Stimulated activated CD4-positive, alpha-beta T cell treated with anti-CD3 and anti-CD28 coated beads, TNF-alpha, amount 100 ng/mL, for 24 hours (primary cell): ENCODE data around the gene CEBPA.
"Not testable (repeated sequence)": the region's sequence is repeated elsewhere in the genome, so short reads cannot be mapped to it uniquely, and the experiment has no call there.

Experiments used
- DNase-seq, 3 experiments: peaks; one replicate each; pipeline ENCODE4 v3.0.0-alpha.2; 2020; ENCODE audit warnings: low read depth in 3 of 3

Gene CEBPA

DNA sequence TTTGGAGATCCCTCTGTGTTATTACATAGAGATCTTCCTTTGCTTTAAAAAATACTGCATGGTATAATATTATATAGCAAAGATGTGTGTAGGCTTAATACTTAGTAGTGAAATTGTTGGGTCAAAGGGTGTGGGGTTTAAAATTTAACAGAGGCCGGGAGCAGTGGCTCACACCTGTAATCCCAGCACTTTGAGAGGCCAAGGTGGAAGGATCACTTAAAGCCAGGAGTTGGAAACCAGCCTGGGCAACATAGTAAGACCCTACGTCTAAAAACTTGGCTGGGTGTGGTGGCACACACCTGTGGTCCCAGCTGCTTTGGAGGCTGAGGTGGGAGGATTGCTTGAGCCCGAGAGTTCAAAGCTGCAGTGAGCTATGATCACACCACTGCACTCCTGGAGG, 22.3 kb upstream of the CEBPA start:
- no peak for DNase-seq

DNA sequence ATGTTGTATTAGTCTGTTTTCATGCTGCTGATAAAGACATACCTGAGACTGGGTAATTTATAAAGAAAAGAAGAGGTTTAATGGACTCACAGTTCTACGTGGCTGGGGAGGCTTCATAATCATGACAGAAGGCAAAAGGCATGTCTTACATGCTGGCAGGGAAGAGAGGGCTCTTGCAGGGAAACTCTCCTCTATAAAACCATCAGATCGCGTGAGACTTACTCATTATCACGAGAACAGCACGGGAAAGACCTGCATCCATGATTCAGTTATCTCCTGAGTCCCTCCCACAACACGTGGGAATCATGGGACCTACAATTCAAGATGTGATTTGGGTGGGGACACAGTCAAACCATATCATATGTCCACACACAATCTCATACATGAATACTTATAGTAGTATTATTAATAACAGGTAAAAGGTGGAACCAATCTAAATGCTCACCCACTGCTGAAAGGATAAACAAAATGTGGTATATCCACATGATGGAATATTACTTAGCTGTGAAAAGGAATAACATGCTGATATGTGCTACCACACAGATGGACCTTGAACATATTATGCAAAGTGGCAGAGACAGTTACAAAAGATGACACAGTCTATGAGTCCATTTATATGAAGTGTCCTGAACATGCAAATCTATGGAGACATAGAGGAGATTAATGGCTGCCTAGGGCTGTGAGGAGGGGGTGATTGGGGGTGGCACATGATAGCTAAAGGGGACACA, 20.9 kb upstream of the CEBPA start:
- no peak for DNase-seq

DNA sequence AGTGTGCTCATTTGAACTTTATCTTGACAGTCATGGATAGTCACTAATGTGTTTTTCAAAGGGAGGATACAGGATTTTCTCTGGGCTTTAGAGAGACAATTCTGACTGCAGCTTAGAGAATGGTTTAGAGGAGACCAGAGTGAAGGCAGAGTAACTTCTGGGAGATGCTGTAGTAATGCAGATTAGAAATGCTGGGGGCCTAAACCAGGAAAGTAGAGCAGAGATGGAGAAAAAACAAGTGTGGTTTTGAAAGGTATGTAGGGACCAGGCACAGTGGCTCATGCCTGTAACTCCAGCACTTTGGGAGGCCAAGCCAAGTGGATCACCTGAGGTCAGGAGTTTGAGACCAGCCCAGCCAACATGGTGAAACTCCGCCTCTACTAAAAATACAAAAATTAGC, 18.3 kb upstream of the CEBPA start:
- DNase-seq, result no peak

DNA sequence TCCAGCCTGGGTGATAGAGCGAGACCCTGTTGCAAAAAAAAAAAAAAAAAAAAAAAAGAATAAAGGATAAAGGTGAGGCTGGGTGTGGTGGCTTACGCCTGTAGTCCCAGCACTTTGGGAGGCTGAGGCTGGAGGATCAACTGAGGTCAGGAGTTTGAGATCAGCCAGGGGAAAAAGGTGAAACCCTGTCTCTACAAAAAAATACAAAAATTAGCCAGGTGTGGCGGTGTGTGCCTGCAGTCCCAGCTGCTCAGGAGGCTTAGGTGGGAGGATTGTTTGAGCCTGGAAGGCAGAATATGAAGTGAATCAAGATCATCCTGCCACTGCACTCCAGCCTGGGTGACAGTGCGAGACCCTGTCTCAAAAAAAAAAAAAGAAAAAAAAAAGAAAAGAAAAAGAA, 15.7 kb upstream of the CEBPA start:
- not testable (repeated sequence) for DNase-seq

DNA sequence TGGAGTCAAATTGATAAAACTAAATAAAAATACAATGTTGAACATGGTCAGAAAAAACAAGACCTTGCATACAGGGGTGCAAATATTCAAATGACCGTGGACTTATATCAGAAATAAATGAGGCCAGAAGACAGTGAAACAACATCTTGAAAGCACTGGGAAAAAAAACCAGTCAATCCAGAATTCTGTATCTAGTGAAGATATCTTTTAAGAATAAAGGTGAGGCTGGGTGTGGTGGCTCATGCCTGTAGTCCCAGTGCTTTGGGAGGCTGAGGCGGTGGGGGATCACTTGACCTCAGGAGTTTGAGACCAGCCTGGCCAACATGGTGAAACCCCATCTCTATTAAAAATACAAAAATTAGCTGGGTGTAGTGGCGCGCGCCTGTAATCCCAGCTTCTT, 15.2 kb upstream of the CEBPA start:
- no peak for DNase-seq

DNA sequence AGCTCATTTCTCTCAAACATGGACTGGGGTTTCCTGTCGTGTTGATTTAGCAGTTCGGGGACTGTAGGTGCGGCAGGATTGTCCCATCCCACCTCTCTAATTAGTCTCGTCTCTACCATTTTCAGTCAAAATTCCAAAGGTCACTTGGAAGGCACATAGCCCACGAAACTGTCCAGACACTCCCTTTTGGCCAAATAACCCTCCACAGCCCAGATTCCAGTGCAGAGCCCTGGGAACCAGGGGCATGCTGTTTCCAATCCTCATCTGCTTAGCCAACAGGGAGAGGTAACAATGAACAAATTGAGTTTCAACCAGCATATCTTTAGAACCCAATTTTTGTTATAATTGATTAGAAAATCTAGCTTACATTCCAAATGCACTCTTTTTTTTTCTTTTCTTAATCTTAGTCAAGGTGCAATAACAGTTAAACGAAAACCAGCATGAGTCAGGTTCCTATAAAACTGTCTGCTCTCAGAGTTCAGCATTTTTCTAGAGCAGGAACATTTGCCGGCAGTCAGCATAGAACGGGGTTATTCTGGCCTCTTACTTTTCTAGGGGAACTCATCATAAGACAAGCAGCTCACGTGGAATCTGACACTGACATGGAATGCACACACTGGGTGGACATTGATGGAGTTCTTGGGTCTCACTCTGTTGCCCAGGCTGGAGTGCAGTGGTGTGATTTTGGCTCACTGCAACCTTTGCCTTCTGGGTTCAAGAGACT, 14.4 kb upstream of the CEBPA start:
- DNase-seq, result no peak

DNA sequence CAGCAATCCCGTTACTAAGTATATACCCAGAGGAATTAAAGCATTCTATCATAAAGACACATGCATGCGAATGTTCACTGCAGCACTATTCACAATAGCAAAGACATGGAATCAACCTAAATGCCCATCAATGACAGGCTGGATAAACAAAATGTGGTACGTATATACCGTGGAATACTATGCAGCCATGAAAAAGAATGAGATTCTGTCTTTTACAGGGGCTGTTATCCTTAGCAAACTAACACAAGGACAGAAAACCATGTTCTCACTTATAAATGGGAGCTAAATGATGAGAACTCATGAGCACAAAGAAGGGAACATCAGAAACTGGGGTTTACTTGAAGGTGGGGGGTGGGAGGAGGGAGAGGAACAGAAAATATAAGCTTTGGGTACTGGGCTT, 10.5 kb upstream of the CEBPA start:
- not testable (repeated sequence) for DNase-seq

DNA sequence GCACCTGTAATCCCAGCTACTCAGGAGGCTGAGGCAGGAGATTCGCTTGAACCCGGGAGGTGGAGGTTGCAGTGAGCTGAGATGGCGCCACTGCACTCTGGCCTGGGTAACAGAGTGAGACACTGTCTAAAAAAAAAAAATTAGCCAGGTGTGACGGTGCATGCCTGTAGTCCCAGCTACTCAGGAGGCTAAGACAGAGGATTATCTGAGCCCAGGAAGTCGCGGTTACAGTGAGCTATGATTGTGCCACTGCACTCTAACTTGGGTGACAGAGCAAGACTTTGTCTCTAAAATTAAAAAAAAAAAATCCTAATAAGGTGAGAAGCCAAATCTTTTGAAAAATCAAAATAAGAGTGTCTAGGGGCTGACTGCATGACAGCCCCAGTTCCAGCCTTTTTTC, 9.7 kb upstream of the CEBPA start:
- DNase-seq, result no peak

DNA sequence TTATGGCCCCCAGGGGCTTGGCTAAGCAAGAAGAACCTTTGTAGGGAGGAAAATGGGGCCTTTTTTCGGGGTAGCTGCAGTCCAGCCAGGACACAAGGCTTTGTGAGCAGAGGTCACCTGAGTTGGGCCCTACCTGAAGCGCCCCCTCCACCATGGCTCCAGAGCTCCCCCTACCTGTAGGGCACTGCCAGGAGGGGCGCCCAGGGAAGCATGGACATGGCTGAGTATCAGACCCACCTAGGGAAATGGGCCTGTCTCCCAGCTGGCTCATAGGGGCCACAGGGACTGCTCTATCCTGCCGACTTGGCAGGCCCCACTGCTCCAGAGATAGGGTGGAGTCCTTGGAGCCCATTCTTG, 9.0 kb upstream of the CEBPA start:
- DNase-seq, result no peak

DNA sequence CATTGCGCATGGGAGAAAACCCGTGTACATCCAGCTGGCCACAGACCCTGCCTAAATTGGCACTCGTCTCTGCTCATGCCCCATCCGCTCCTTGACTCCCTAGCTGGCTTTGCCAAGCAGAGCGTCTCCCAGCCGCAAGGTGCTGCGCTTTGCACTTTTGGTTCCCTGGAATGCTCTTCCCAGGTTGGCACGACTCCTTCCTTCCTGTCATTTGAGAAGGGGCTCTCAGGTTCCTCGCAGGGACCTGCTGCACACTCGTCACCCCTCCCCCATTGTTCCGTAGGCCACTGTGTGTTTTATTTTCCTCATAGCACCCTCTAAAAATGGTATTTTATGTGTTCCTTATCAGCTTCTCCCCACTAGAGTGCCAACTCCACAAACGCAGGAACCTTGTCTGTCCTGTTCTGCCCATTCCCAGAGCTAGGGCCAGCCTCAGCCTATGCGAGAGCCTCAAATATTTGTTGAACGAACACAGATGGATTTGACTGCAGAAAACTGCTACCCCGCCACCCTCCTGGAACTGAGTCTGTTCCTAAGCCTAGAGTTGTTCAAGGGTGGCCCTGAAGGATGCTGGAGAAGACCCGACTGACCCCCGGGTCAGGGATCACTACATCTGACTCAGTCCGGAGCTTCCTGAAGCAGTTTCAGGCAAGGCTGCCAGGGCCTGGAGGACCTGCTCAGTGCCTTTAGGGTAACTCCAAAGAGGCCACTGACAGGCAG, 8.4 kb upstream of the CEBPA start:
- no peak for DNase-seq

DNA sequence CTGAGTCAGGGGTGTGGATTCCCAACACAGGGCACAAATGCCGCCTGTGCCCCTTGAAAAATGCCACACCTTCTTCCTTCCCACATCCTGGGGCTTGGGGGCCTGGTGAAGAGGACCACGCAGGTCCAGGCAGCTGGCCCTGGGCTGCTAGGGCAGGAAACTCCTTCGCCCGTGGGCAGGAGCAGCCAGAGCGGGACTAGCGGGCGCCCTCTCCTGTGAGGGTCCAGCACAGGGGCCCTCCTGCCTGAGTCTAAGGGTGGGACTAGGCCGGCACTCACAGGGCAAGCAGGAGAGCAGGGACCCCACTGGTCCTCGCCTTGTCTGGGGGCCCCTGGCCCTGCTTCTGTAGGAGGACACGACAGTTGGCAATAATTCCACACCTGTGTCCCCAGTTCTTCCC, 7.5 kb upstream of the CEBPA start:
- no peak for DNase-seq

DNA sequence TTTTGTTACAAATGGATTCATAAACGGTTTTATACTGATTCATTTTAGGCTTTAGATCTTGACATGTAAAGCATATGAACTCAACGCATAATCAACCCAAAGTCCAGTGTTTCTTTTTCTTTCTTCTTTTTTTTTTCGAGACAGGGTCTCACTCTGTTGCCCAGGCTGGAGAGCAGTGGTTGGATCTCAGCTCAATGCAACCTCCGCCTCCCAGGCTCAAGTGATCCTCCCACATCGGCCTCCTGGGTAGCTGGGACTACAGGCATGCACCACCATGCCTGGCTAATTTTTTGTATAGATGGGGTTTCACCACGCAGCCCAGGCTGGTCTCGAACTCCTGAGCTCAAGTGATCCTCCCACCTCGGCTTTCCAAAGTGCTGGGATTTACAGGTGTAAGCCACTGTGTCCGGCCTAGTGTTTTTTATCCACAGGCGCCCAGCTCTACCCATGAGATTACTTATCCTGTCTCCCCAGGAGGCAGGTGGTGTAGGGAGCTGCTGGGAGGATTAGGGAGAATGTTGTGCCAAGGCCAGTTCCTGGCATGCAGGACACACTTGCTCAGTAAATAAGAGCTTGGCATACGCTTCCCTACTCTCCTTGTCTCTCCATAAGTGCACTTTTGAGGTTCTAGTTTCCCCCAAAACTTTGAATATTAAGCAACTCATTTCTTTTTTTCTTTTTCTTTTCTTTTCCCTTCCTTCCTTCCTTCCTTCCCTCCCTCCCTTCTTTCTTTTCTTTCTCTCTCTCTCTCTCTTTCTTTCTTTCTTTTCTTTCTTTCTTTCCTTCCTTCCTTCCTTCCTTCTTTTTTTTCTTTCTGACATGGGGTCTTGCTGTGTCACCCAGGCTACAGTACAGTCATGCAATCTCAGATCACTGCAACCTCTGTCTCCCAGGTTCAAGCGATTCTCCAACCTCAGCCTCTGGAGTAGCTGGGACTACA, 4.8 kb upstream of the CEBPA start:
- no peak for DNase-seq

DNA sequence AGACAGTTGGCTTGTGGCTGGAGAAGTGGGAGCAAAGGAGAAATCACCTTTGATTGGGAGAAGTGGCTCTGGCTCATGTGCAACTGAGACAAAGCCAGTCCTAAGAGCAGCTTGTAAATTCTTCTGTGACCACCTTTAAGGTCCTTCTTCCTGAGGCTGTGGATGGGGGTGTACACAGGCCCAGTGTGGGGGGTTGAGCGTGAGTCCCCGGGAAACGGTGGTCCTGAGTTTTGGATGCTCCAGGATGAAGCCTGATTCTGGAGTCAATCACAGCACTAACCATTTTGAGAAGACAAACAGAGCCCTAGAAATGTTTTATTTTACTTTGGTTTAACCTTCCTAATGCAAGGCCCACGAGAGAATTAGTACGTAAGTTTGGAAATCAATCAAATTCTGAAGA, 3.9 kb upstream of the CEBPA start:
- DNase-seq, result no peak

DNA sequence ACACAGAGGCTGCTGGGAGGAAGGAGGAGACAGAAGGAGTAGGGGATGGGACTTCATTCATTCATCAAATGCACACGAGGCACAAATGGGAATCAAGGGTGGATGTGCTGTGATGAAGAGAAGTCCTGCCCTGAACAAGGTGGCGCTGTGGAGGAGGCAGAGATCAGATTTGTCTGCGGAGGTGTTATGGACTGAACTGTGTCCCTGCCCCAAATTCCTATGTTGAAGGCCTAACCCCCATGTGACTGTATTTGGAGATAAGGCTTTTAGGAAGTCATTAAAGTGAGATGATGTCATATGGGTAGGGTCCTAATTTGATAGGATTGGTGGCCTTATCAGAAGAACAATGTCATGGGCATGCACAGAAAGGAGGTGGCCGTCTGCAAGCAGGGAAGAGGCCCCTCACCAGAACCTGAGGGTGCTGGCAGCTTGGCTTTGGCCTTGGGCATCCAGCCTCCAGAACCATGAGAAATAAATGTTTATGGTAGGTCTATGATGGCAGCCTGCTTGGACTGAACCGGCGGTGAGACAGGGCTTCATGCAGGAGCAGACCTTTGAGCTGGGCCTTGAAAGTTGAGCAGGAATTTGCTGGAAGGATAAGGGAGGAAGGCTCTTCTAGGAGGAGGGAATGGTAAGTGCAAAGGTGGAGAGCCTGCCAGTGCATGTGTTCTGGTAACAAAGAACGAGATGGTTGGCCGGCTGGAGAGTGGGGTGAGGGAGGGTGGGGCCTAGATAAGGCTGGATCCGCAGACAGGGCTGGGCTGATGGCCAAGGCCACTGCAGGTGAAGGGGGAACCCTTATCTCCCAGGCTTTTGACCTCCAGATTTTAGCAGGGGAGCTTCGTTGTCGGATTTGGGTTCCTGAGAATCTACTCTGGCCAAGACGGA, 2.7 kb upstream of the CEBPA start:
- DNase-seq, result no peak

DNA sequence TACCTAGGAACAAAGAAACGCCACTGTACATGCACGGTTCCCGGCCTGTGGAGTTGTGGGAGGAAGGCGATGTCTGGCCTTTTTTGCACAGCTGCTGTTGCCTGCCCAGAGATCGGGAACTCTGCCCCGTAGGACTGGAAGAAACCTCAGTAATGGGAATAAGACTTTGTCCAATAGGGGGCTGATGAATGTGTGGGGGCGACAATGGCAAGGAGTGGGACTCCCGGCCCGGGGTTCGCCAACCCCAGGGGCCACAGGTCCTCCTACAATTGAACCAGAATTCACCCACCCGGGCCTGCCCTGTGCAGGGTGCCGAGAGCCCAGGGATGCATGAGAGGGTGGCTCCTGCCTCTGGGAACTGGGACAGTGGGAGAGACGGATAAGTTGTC, 2.0 kb upstream of the CEBPA start:
- DNase-seq, result no peak

DNA sequence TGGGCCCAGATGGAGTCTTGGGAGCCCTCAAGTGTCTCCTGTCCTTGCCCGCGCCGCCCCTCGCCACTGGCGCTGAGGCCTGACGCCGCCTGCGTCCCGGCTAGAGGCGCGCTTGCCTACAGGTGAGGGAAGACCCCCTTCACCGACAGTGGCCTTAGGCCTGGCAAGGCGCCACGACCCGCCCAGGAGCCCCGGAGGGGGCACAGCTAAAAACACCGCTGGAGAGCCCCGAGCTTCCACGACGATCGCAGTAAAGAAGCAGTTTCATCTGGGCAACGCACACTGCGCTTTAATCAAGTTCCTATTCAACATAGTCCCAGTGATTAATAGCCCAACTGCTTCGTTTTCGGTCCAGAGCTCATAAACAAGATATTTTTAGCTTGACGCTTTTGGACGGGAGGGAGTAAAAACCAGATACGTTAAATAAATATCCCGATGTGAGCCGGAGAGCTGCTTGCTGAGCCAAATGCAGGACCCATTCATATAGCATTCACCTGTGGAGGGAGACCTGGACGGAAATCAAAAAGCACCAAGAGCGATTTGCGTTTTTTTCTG, 1.5 kb upstream of the CEBPA start:
- DNase-seq, result no peak

DNA sequence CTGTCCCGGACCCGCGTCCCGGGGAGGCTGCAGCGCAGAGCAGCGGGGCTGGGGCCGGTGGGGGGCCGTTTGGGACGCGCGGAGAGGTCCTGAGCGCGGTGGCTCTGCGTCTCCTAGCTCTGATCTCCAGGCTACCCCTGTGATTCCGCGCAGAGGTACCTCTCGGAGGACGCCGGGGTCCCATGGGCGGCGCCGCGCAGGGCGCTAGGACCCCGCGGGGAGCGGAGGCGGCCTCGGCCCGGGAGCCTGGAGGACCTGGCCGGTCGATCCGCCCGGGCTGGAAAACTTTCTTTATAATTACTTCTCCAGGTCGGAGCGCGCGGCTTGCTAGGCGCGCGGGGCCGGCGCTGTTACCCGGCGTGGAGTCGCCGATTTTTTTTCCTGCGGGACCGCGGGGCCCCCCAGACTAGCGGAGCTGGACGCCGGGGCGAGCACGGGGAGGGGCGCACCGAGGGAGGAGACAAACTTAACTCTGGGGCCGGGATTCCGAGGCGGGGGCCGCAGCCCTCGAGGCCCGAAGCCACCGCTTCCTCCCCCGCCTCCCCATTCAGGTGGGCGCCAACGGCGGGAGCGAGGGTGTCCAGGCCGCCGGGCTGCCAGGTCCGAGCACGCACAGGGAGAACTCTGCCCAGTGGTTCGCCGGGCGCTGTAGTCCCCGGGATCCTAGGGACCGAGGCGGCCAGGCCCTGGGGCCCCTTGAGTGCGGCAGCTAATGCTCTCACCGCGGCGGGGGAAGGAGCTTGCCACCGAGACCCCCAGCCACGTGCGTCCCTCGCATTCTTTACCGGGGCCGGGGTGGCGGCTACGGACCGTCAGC, 848 bp upstream of the CEBPA start:
- DNase-seq, result no peak

DNA sequence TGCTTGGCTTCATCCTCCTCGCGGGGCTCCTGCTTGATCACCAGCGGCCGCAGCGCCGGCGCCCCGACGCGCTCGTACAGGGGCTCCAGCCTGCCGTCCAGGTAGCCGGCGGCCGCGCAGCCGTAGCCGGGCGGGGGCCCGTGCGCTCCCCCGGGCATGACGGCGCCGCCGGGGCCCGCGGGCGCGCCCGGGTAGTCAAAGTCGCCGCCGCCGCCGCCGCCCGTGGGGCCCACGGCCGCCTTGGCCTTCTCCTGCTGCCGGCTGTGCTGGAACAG, 497 bp downstream of the CEBPA start:
- no peak for DNase-seq

DNA sequence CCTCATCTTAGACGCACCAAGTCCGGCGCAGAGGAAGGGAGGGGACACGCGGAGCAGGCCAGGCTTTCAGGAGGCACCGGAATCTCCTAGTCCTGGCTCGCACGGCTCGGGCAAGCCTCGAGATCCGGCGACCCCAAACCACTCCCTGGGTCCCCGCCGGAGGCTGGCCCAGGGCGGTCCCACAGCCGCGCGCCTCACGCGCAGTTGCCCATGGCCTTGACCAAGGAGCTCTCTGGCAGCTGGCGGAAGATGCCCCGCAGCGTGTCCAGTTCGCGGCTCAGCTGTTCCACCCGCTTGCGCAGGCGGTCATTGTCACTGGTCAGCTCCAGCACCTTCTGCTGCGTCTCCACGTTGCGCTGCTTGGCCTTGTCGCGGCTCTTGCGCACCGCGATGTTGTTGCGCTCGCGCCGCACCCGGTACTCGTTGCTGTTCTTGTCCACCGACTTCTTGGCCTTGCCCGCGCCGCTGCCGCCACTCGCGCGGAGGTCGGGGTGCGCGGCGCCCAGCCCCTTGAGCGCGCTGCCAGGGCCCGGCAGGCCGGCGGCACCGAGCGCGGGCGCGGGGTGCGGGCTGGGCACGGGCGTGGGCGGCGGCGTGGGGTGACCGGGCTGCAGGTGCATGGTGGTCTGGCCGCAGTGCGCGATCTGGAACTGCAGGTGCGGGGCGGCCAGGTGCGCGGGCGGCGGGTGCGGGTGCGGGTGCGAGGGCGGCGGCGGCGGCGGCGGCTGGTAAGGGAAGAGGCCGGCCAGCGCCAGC, 1.0 kb downstream of the CEBPA start:
- no peak for DNase-seq

DNA sequence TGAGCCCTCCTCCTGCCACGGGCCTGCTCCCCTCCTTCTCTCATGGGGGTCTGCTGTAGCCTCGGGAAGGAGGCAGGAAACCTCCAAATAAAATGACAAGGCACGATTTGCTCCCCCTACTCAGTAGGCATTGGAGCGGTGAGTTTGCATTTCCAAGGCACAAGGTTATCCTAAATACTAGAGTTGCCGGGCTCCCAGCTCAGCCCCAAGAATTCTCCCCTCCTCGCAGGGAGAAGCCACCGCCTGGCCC, 1.5 kb downstream of the CEBPA start:
- no peak for DNase-seq
